ENCODE measurements around the gene SRBD1. TPM values are rescaled to one million over a fixed set of nuclear protein-coding genes. Genes with fewer than 3 reads are reported as not detected.

SRBD1 gene
- total RNA-seq, 1 experiment from 2014 or later: 20.6 TPM

GRCh38 chr2:45390441-45390840 lies 220.6 kb downstream of the SRBD1 start:
- Histone ChIP-seq H3K4me2 (ENCODE audit: low read length) (no peak overlapping the region), H2AFZ (ENCODE audit: low read depth, low read length, poor library complexity, severe bottlenecking) (no peak overlapping the region), H3K4me3 (replicated peaks in 1 of 2; ENCODE audit: low read depth in 1 of 2, low read length in 2 of 2) (no peak overlapping the region), H3K9me2 (ENCODE audit: insufficient read depth) (no peaks in the 10 kb centered on the region), H3K27ac (ENCODE audit: low read depth, low read length) (no peak overlapping the region), H3K9me3 (ENCODE audit: control insufficient read depth in 1 of 2, insufficient read depth in 1 of 2, low read depth in 1 of 2, low read length in 2 of 2) (no peaks in the 10 kb centered on the region), H3K4me1 (ENCODE audit: control insufficient read depth in 1 of 2, insufficient read depth in 2 of 2, low read length in 2 of 2) (no peaks in the 10 kb centered on the region), H3K27me3 (ENCODE audit: insufficient read depth, low read length) (no peaks in the 10 kb centered on the region), H3K79me2 (ENCODE audit: insufficient read depth, low read length) (no peaks in the 10 kb centered on the region), H3K36me3 (ENCODE audit: control insufficient read depth in 1 of 2, insufficient read depth in 2 of 2, low read length in 2 of 2) (peaks cover 4 to 6% of the 10 kb centered on the region in 2 experiments; a peak in 2 of 4 replicates), H4K20me1 (ENCODE audit: insufficient read depth) (no peaks in the 10 kb centered on the region), H3K9ac (ENCODE audit: low read length) (no peak overlapping the region)
- ATAC-seq (no peak), DNase-seq (ENCODE audit: low read depth, low spot score) (no peak)
- no TSS peak for BruUV-seq (replicated peaks)
- CTCF ChIA-PET: no interaction called here
- TF ChIP-seq EZH2 (IDR thresholded peaks at IDR 0.05) (no peak), CBX3 (IDR thresholded peaks at IDR 0.05; ENCODE audit: low read depth) (no peak), SP1 (IDR thresholded peaks at IDR 0.05; ENCODE audit: low read depth) (no peak), POLR2A (IDR thresholded peaks at IDR 0.05; ENCODE audit: borderline replicate concordance, extremely low read depth, insufficient read depth, insufficient read length) (no peak), ZFX (IDR thresholded peaks at IDR 0.05) (no peak), TCF7L2 (IDR thresholded peaks at IDR 0.05; ENCODE audit: borderline replicate concordance, extremely low read depth, insufficient read depth, insufficient read length) (no peak), MAX (IDR thresholded peaks at IDR 0.05) (no peak)
- RAD21 ChIA-PET (ENCODE audit: low non-redundant PET in 1 of 2, low total read pairs in 2 of 2, uncharacterized antibody in 2 of 2, unreplicated experiment in 2 of 2): no interaction called here
- intact Hi-C loops (cut with micrococcal nuclease): no loop called here
- POLR2A ChIA-PET: no interaction called here

GRCh38 chr2:45388541-45389100 lies 222.4 kb downstream of the SRBD1 start:
- Histone ChIP-seq H3K4me2 (ENCODE audit: low read length) (no peak overlapping the region), H3K4me3 (replicated peaks in 1 of 2; ENCODE audit: low read depth in 1 of 2, low read length in 2 of 2) (no peak overlapping the region), H3K36me3 (ENCODE audit: control insufficient read depth in 1 of 2, insufficient read depth in 2 of 2, low read length in 2 of 2) (peaks cover 4 to 6% of the 10 kb centered on the region in 2 experiments; a peak in 2 of 4 replicates), H3K9me3 (ENCODE audit: control insufficient read depth in 1 of 2, insufficient read depth in 1 of 2, low read depth in 1 of 2, low read length in 2 of 2) (no peaks in the 10 kb centered on the region), H4K20me1 (ENCODE audit: insufficient read depth) (no peaks in the 10 kb centered on the region), H3K27me3 (ENCODE audit: insufficient read depth, low read length) (no peaks in the 10 kb centered on the region), H3K4me1 (ENCODE audit: control insufficient read depth in 1 of 2, insufficient read depth in 2 of 2, low read length in 2 of 2) (no peaks in the 10 kb centered on the region), H3K27ac (ENCODE audit: low read depth, low read length) (no peak overlapping the region), H2AFZ (ENCODE audit: low read depth, low read length, poor library complexity, severe bottlenecking) (no peak overlapping the region), H3K79me2 (ENCODE audit: insufficient read depth, low read length) (no peaks in the 10 kb centered on the region), H3K9me2 (ENCODE audit: insufficient read depth) (no peaks in the 10 kb centered on the region), H3K9ac (ENCODE audit: low read length) (no peak overlapping the region)
- TF ChIP-seq POLR2AphosphoS5 (IDR thresholded peaks at IDR 0.05; ENCODE audit: low read depth, low read length) (no peak), ZFX (IDR thresholded peaks at IDR 0.05) (no peak), MAX (IDR thresholded peaks at IDR 0.05) (no peak), POLR2A (IDR thresholded peaks at IDR 0.05; ENCODE audit: borderline replicate concordance, extremely low read depth, insufficient read depth, insufficient read length) (no peak), EGR1 (IDR thresholded peaks at IDR 0.05; ENCODE audit: low read depth) (no peak), SIN3A (IDR thresholded peaks at IDR 0.05; ENCODE audit: low read depth) (no peak)
- BruUV-seq (replicated peaks): no TSS peak
- ATAC-seq (no peak), DNase-seq (ENCODE audit: low read depth, low spot score) (no peak)
- intact Hi-C loops (cut with micrococcal nuclease): no loop called here
- ChIA-PET POLR2A (no interaction called here), CTCF (no interaction called here), RAD21 (ENCODE audit: low non-redundant PET in 1 of 2, low total read pairs in 2 of 2, uncharacterized antibody in 2 of 2, unreplicated experiment in 2 of 2) (no interaction called here)

Measured in HCT116 (cell line).